Measurements from ENCODE around the gene PGLYRP3. TPM values are rescaled to one million over a fixed set of nuclear protein-coding genes. Genes with fewer than 3 reads are reported as not detected.
"Not testable (repeated sequence)": the region's sequence is repeated elsewhere in the genome, so short reads cannot be mapped to it uniquely, and the experiment has no call there.

PGLYRP3 gene
- total and polyA plus RNA-seq, 2 donors: not detected

DNA sequence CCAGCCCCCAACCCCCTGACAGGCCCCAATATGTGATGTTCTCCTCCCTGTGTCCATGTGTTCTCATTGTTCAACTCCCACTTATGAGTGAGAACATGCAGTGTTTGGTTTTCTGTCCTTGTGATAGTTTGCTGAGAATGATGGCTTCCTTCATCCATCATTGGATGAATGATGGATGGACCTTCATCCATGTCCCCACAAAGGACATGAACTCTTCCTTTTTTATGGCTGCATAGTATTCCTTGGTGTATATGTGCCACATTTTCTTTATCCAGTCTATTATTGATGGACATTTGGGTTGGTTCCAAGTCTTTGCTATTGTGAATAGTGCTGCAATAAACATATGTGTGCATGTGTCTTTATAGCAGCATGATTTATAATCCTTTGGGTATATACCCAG, 1.6 kb upstream of the PGLYRP3 start:
- not testable (repeated sequence) for H3K4me1 ChIP-seq (ENCODE audit: insufficient read depth); H3K4me3 ChIP-seq (ENCODE audit: low read depth, low read length); H3K27ac ChIP-seq (ENCODE audit: low read depth); H3K36me3 ChIP-seq (ENCODE audit: insufficient read depth); DNase-seq (ENCODE audit: extremely low spot score)

GRCh38 chr1:153313288-153313687, 536 bp upstream of the PGLYRP3 start:
- DNase-seq (ENCODE audit: extremely low spot score): no peak
- Histone ChIP-seq H3K4me3 (ENCODE audit: low read depth, low read length) (no peak overlapping the region), H3K27ac (ENCODE audit: low read depth) (no peak overlapping the region), H3K4me1 (ENCODE audit: insufficient read depth) (no peaks in the 10 kb centered on the region), H3K36me3 (ENCODE audit: insufficient read depth) (no peaks in the 10 kb centered on the region)
- WGBS: 88% methylated on average over 2 of the region's 2 CpGs

DNA sequence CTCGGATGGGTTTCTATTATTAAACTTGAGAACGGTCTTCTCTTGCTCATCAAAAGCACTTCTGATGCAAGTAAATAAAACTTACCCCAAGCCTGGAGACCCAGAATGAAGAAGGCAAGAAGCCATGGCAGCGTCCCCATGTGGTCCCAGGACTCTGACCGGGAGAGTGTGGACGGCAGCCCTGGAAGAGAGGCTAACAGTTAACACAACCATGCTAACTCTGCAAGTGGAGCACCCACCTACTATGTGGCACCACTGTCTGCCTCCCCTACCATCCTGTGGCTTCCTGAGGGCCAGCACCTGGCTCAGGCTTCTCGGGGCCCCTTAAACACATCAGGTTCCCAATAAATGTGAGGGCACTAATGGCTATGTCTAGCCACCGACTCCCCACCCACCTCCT, 2.2 kb downstream of the PGLYRP3 start:
- no peak for DNase-seq (ENCODE audit: extremely low spot score)
- Histone ChIP-seq H3K4me3 (ENCODE audit: low read depth, low read length) (no peak overlapping the region), H3K36me3 (ENCODE audit: insufficient read depth) (no peaks in the 10 kb centered on the region), H3K4me1 (ENCODE audit: insufficient read depth) (no peaks in the 10 kb centered on the region), H3K27ac (ENCODE audit: low read depth) (no peak overlapping the region)
- 72% methylated on average over 7 of the region's 7 CpGs for WGBS

- 69% methylated on average over 2 of the region's 2 CpGs for WGBS
- no peak overlapping the region for H3K4me3 ChIP-seq (ENCODE audit: low read depth, low read length)
- no peak for DNase-seq (ENCODE audit: extremely low spot score)
- no peaks in the 10 kb centered on the region for H3K4me1 ChIP-seq (ENCODE audit: insufficient read depth)
- no peaks in the 10 kb centered on the region for H3K36me3 ChIP-seq (ENCODE audit: insufficient read depth)
- H3K27ac ChIP-seq (ENCODE audit: low read depth): no peak overlapping the region
Observed at GRCh38 chr1:153309441-153309840, 3.3 kb downstream of the PGLYRP3 start.

GRCh38 chr1:153308540-153308939, 4.2 kb downstream of the PGLYRP3 start:
- no peak for DNase-seq (ENCODE audit: extremely low spot score)
- WGBS: 80% methylated on average over 2 of the region's 2 CpGs
- H3K27ac ChIP-seq (ENCODE audit: low read depth): no peak overlapping the region

DNA sequence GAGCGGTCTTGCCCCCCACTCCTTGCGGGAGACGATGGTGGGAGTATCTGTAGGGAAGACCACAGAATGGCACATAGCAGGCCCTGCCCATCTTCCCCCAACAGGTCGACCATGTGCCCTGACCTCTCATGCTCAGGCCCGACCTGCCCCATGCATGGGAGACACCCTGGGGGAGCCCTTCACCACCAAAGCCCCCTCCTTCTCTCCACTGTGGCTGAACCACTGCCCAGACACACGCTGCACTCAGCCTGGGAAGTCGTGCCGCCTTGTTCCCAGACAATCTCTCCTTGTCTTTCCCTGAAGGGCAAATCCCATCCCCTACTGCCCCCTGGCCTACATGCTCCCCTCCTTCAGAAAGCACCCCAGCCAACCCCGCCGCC, 5.5 kb downstream of the PGLYRP3 start:
- WGBS: 81% methylated on average over 10 of the region's 10 CpGs
- H3K27ac ChIP-seq (ENCODE audit: low read depth): no peak overlapping the region
- DNase-seq (ENCODE audit: extremely low spot score): no peak
- no peaks in the 10 kb centered on the region for H3K4me1 ChIP-seq (ENCODE audit: insufficient read depth)
- H3K4me3 ChIP-seq (ENCODE audit: low read depth, low read length): no peak overlapping the region
- H3K36me3 ChIP-seq (ENCODE audit: insufficient read depth): no peaks in the 10 kb centered on the region

More at GRCh38 chr1:153308540-153308939, 4.2 kb downstream of the PGLYRP3 start:
- Histone ChIP-seq H3K4me1 (ENCODE audit: insufficient read depth) (no peaks in the 10 kb centered on the region), H3K36me3 (ENCODE audit: insufficient read depth) (no peaks in the 10 kb centered on the region), H3K4me3 (ENCODE audit: low read depth, low read length) (no peak overlapping the region)

DNA sequence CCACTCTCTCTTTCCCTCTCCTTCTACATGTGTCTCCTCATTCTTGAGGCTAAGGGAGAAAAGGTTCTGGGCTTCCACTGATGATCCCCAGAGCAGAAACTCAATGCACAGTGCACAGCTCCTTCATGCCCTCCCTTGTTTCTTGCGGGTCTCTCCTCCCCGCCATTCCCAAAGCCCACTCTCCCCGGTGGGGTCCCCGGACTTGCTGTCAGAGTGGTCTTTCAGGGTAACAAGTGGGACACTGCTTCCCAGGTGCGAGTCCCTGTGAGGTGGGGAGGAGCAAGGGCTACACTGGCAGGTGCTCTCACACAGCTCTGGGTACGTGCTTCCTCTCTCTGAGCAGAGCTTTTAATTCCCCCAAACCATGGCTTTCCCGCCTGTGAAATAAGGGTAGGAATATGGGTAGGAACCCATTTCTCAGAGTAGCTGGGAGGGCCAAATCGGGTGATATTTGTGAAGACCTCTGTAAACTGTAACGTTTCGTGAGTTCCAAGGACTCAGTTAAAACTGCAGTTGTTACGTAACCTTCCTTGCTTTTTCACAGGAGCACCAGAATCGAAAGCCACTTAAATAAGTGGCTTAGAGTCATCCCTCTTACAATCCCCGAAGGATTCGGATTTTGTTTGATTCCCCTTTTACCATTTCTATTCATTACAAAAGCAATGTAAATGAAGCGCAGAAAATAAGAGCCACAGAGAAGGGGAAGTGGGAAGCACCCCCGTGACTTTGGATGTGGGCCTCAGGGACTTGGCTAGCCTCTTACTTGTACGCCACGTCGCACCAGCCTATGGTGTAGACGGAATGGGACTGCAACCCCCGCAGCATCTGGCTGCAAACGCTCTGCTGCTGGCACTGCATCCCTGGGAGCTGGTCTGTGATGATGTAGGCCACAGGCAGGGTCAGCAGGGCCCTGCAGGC, 6.2 kb downstream of the PGLYRP3 start:
- DNase-seq (ENCODE audit: extremely low spot score): no peak
- H3K4me1 ChIP-seq (ENCODE audit: insufficient read depth): no peaks in the 10 kb centered on the region
- no peaks in the 10 kb centered on the region for H3K36me3 ChIP-seq (ENCODE audit: insufficient read depth)
- 82% methylated on average over 22 of the region's 22 CpGs for WGBS
- no peak overlapping the region for H3K27ac ChIP-seq (ENCODE audit: low read depth)
- H3K4me3 ChIP-seq (ENCODE audit: low read depth, low read length): no peak overlapping the region

DNA sequence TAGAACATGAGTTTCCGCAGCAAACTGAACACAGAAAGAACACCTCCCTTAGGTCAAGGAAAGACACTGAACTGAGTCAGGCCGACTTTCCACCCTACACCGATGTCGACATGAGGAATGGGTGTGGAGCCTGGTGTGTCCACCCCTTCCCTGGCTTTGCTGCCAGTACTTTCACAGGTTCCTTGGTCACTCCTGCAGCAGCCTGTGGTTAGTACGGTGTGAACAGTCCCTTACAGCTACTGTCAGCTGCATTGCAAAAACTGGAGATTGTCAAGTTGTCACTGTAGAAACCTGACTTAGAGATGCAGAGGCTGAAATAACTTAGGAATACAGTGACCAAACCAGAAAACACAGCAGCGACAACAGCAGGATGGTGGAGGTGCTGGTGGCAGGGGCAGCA, 7.1 kb downstream of the PGLYRP3 start:
- Histone ChIP-seq H3K27ac (ENCODE audit: low read depth) (no peak overlapping the region), H3K4me3 (ENCODE audit: low read depth, low read length) (no peak overlapping the region), H3K36me3 (ENCODE audit: insufficient read depth) (no peaks in the 10 kb centered on the region), H3K4me1 (ENCODE audit: insufficient read depth) (no peaks in the 10 kb centered on the region)
- WGBS: 85% methylated on average over 6 of the region's 6 CpGs
- no peak for DNase-seq (ENCODE audit: extremely low spot score)

DNA sequence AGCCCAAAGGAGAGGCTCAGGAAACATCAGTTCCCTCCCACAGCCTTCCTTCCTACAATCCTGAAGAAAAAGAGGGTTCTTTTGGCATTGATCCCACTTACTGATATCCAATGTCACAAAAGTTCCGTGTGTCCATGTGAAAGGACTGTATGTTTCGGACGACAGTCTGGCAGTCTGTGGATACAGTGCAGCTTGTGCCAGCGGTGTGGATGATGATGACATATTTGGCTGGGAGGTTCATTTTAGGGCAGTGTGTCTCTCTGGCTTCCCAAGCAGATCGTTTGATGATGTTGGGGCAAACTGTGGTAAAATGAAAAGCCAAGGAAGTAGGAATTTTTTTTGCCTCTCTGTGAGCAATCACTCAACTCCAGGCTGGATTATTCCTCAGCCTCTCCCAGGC, 10.4 kb downstream of the PGLYRP3 start:
- no peak for DNase-seq (ENCODE audit: extremely low spot score)
- no peaks in the 10 kb centered on the region for H3K4me1 ChIP-seq (ENCODE audit: insufficient read depth)
- 56% methylated on average over 5 of the region's 5 CpGs for WGBS
- H3K36me3 ChIP-seq (ENCODE audit: insufficient read depth): no peaks in the 10 kb centered on the region
- no peak overlapping the region for H3K4me3 ChIP-seq (ENCODE audit: low read depth, low read length)
- H3K27ac ChIP-seq (ENCODE audit: low read depth): no peak overlapping the region

DNA sequence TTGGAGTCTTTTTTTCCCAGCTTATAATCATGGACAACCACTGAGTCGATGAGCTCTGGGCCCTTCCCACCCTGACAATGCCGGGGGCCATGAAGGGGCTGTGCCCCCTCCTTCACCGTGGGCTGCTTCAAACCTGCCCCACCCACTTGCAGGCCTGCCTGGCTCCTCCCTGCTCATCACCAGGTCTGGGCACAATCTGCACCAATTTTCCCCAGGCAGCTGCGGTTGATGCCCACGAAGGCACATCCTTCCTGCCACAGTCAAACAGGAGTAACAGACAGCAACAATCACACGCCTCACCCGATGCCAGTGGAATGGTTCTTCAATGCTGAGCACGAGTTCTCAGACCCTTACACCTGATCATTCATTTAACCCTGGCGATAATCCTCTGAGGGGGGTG, 18.9 kb downstream of the PGLYRP3 start:
- 75% methylated on average over 9 of the region's 9 CpGs for WGBS
- DNase-seq (ENCODE audit: extremely low spot score): no peak
- no peak overlapping the region for H3K27ac ChIP-seq (ENCODE audit: low read depth)
- H3K36me3 ChIP-seq (ENCODE audit: insufficient read depth): no peaks in the 10 kb centered on the region
- no peaks in the 10 kb centered on the region for H3K4me1 ChIP-seq (ENCODE audit: insufficient read depth)
- no peak overlapping the region for H3K4me3 ChIP-seq (ENCODE audit: low read depth, low read length)

GRCh38 chr1:153293480-153293775, 19.3 kb downstream of the PGLYRP3 start:
- no peaks in the 10 kb centered on the region for H3K4me1 ChIP-seq (ENCODE audit: insufficient read depth)
- no peak overlapping the region for H3K27ac ChIP-seq (ENCODE audit: low read depth)
- H3K4me3 ChIP-seq (ENCODE audit: low read depth, low read length): no peak overlapping the region
- DNase-seq (ENCODE audit: extremely low spot score): no peak
- no peaks in the 10 kb centered on the region for H3K36me3 ChIP-seq (ENCODE audit: insufficient read depth)
- WGBS: 75% methylated on average over 7 of the region's 7 CpGs

- 66% methylated on average over 25 of the region's 25 CpGs for WGBS
- Histone ChIP-seq H3K36me3 (ENCODE audit: insufficient read depth) (no peaks in the 10 kb centered on the region), H3K27ac (ENCODE audit: low read depth) (no peak overlapping the region), H3K4me3 (ENCODE audit: low read depth, low read length) (no peak overlapping the region), H3K4me1 (ENCODE audit: insufficient read depth) (no peaks in the 10 kb centered on the region)
- DNase-seq (ENCODE audit: extremely low spot score): no peak
Observed at GRCh38 chr1:153292740-153293479, 19.8 kb downstream of the PGLYRP3 start.

DNA sequence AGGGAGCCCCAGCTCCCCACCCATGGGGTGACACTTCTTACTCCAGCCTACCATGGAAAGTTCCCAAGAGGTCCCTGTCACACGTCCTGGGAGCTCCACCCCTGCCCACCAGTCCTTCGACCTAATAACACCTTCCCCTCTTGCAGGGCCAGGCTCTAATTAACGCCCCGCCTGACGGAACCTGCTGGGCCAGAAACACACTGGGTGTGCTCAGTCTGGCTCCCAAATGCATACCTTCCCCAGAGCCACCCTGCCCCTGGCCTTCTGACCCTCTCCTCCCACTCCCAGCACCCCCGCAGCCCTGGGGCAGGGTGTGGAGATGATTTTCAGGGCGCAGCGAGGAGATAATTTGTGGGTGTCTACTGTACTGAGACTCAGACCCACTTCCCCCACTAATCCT, 20.6 kb downstream of the PGLYRP3 start:
- Histone ChIP-seq H3K4me1 (ENCODE audit: insufficient read depth) (no peaks in the 10 kb centered on the region), H3K27ac (ENCODE audit: low read depth) (no peak overlapping the region), H3K36me3 (ENCODE audit: insufficient read depth) (no peaks in the 10 kb centered on the region), H3K4me3 (ENCODE audit: low read depth, low read length) (no peak overlapping the region)
- no peak for DNase-seq (ENCODE audit: extremely low spot score)
- 57% methylated on average over 8 of the region's 8 CpGs for WGBS

DNA sequence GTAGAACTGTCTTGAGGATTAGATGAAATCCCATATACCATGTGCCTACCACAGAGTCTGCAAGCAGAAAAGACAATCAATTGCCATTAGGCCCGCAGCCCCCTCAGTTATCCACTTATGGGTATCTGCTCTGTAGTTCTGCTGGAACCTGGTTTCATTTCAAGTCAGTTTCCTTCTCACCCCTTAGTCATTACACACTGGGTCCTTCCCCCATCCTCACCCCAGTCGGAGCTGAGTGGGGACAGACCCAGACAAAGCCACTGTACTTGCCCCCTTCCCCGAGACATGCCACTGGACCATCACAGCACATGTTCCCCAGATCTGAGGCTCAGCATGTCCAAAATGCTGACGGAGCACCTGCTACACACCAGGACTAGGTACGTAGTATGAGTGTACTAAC, 21.2 kb downstream of the PGLYRP3 start:
- Histone ChIP-seq H3K4me3 (ENCODE audit: low read depth, low read length) (no peak overlapping the region), H3K36me3 (ENCODE audit: insufficient read depth) (no peaks in the 10 kb centered on the region), H3K4me1 (ENCODE audit: insufficient read depth) (no peaks in the 10 kb centered on the region), H3K27ac (ENCODE audit: low read depth) (no peak overlapping the region)
- 82% methylated on average over 5 of the region's 5 CpGs for WGBS
- DNase-seq (ENCODE audit: extremely low spot score): no peak
